ENCODE results near the gene TRIM5.
"Not testable (repeated sequence)": the region's sequence is repeated elsewhere in the genome, so short reads cannot be mapped to it uniquely, and the experiment has no call there.

Gene TRIM5

GRCh38 chr11:5684646-5685362 is at the start of gene TRIM5:
TRIM5 (minus strand) TSS chr11:5685074; CDS start chr11:5680177, 4,897 bp downstream.
- Histone ChIP-seq H3K9ac (ENCODE audit: low read length) (peak within 1 kb of the TSS; percentile 85), H3K27ac (ENCODE audit: low read length) (peak within 1 kb of the TSS; percentile 93), H3K36me3 (ENCODE audit: control insufficient read depth, low read depth, low read length) (peaks cover 2% of the 10 kb centered on the region), H3K9me3 (ENCODE audit: control insufficient read depth, low read depth, low read length) (no peaks in the 10 kb centered on the region), H3K27me3 (ENCODE audit: control insufficient read depth, insufficient read depth, low read length) (no peaks in the 10 kb centered on the region), H3K4me1 (ENCODE audit: control insufficient read depth, low read depth, low read length) (peaks cover 11% of the 10 kb centered on the region), H3K4me3 (ENCODE audit: low read length) (peak within 1 kb of the TSS; percentile 70)

- Histone ChIP-seq H3K9ac (ENCODE audit: low read length) (no peak overlapping the region), H3K4me1 (ENCODE audit: control insufficient read depth, low read depth, low read length) (no peaks in the 10 kb centered on the region), H3K4me3 (ENCODE audit: low read length) (no peak overlapping the region), H3K9me3 (ENCODE audit: control insufficient read depth, low read depth, low read length) (no peaks in the 10 kb centered on the region), H3K36me3 (ENCODE audit: control insufficient read depth, low read depth, low read length) (no peaks in the 10 kb centered on the region), H3K27me3 (ENCODE audit: control insufficient read depth, insufficient read depth, low read length) (no peaks in the 10 kb centered on the region), H3K27ac (ENCODE audit: low read length) (no peak overlapping the region)
Observed at GRCh38 chr11:5727691-5728090, 42.8 kb upstream of the TRIM5 start.

GRCh38 chr11:5726351-5726750 is 41.5 kb upstream of the TRIM5 start:
- Histone ChIP-seq H3K9me3 (ENCODE audit: control insufficient read depth, low read depth, low read length) (no peaks in the 10 kb centered on the region), H3K9ac (ENCODE audit: low read length) (no peak overlapping the region), H3K36me3 (ENCODE audit: control insufficient read depth, low read depth, low read length) (no peaks in the 10 kb centered on the region), H3K4me1 (ENCODE audit: control insufficient read depth, low read depth, low read length) (no peaks in the 10 kb centered on the region), H3K27me3 (ENCODE audit: control insufficient read depth, insufficient read depth, low read length) (no peaks in the 10 kb centered on the region), H3K4me3 (ENCODE audit: low read length) (no peak overlapping the region), H3K27ac (ENCODE audit: low read length) (no peak overlapping the region)

- no peaks in the 10 kb centered on the region for H3K27me3 ChIP-seq (ENCODE audit: control insufficient read depth, insufficient read depth, low read length)
- no peaks in the 10 kb centered on the region for H3K36me3 ChIP-seq (ENCODE audit: control insufficient read depth, low read depth, low read length)
- H3K27ac ChIP-seq (ENCODE audit: low read length) = no peak overlapping the region
- no peak overlapping the region for H3K4me3 ChIP-seq (ENCODE audit: low read length)
- no peaks in the 10 kb centered on the region for H3K9me3 ChIP-seq (ENCODE audit: control insufficient read depth, low read depth, low read length)
- no peaks in the 10 kb centered on the region for H3K4me1 ChIP-seq (ENCODE audit: control insufficient read depth, low read depth, low read length)
- no peak overlapping the region for H3K9ac ChIP-seq (ENCODE audit: low read length)
Observed at GRCh38 chr11:5722622-5723021, 37.7 kb upstream of the TRIM5 start.

GRCh38 chr11:5719703-5720495 is 35.0 kb upstream of the TRIM5 start:
- Histone ChIP-seq H3K4me3 (ENCODE audit: low read length) (no peak overlapping the region), H3K4me1 (ENCODE audit: control insufficient read depth, low read depth, low read length) (no peaks in the 10 kb centered on the region), H3K27me3 (ENCODE audit: control insufficient read depth, insufficient read depth, low read length) (no peaks in the 10 kb centered on the region), H3K36me3 (ENCODE audit: control insufficient read depth, low read depth, low read length) (no peaks in the 10 kb centered on the region), H3K9me3 (ENCODE audit: control insufficient read depth, low read depth, low read length) (no peaks in the 10 kb centered on the region), H3K9ac (ENCODE audit: low read length) (no peak overlapping the region), H3K27ac (ENCODE audit: low read length) (no peak overlapping the region)

- H3K27me3 ChIP-seq (ENCODE audit: control insufficient read depth, insufficient read depth, low read length); H3K9me3 ChIP-seq (ENCODE audit: control insufficient read depth, low read depth, low read length); H3K27ac ChIP-seq (ENCODE audit: low read length): not testable (repeated sequence)
Observed at GRCh38 chr11:5716518-5716917, 31.6 kb upstream of the TRIM5 start.

GRCh38 chr11:5713695-5714094 is 28.8 kb upstream of the TRIM5 start:
- Histone ChIP-seq H3K9ac (ENCODE audit: low read length) (no peak overlapping the region), H3K27ac (ENCODE audit: low read length) (no peak overlapping the region), H3K4me3 (ENCODE audit: low read length) (no peak overlapping the region), H3K4me1 (ENCODE audit: control insufficient read depth, low read depth, low read length) (no peaks in the 10 kb centered on the region), H3K36me3 (ENCODE audit: control insufficient read depth, low read depth, low read length) (peaks cover 11% of the 10 kb centered on the region), H3K9me3 (ENCODE audit: control insufficient read depth, low read depth, low read length) (no peaks in the 10 kb centered on the region), H3K27me3 (ENCODE audit: control insufficient read depth, insufficient read depth, low read length) (no peaks in the 10 kb centered on the region)

More at GRCh38 chr11:5716518-5716917, 31.6 kb upstream of the TRIM5 start:
- not testable (repeated sequence) for H3K9ac ChIP-seq (ENCODE audit: low read length); H3K4me3 ChIP-seq (ENCODE audit: low read length); H3K4me1 ChIP-seq (ENCODE audit: control insufficient read depth, low read depth, low read length); H3K36me3 ChIP-seq (ENCODE audit: control insufficient read depth, low read depth, low read length)

GRCh38 chr11:5712507-5712906 is 27.6 kb upstream of the TRIM5 start:
- peaks cover 12% of the 10 kb centered on the region for H3K36me3 ChIP-seq (ENCODE audit: control insufficient read depth, low read depth, low read length)
- H3K4me1 ChIP-seq (ENCODE audit: control insufficient read depth, low read depth, low read length) = no peaks in the 10 kb centered on the region
- no peaks in the 10 kb centered on the region for H3K9me3 ChIP-seq (ENCODE audit: control insufficient read depth, low read depth, low read length)
- H3K27me3 ChIP-seq (ENCODE audit: control insufficient read depth, insufficient read depth, low read length) = no peaks in the 10 kb centered on the region
- no peak overlapping the region for H3K4me3 ChIP-seq (ENCODE audit: low read length)
- no peak overlapping the region for H3K9ac ChIP-seq (ENCODE audit: low read length)
- H3K27ac ChIP-seq (ENCODE audit: low read length) = no peak overlapping the region

- Histone ChIP-seq H3K27me3 (ENCODE audit: control insufficient read depth, insufficient read depth, low read length) (no peaks in the 10 kb centered on the region), H3K4me1 (ENCODE audit: control insufficient read depth, low read depth, low read length) (no peaks in the 10 kb centered on the region), H3K4me3 (ENCODE audit: low read length) (no peak overlapping the region), H3K9ac (ENCODE audit: low read length) (no peak overlapping the region), H3K36me3 (ENCODE audit: control insufficient read depth, low read depth, low read length) (peaks cover 27% of the 10 kb centered on the region), H3K27ac (ENCODE audit: low read length) (no peak overlapping the region), H3K9me3 (ENCODE audit: control insufficient read depth, low read depth, low read length) (no peaks in the 10 kb centered on the region)
Observed at GRCh38 chr11:5705688-5706087, 20.8 kb upstream of the TRIM5 start.

GRCh38 chr11:5703741-5704536 is 19.1 kb upstream of the TRIM5 start:
- Histone ChIP-seq H3K27me3 (ENCODE audit: control insufficient read depth, insufficient read depth, low read length) (no peaks in the 10 kb centered on the region), H3K36me3 (ENCODE audit: control insufficient read depth, low read depth, low read length) (peaks cover 19% of the 10 kb centered on the region)

GRCh38 chr11:5701055-5701577 is 16.2 kb upstream of the TRIM5 start:
- no peaks in the 10 kb centered on the region for H3K9me3 ChIP-seq (ENCODE audit: control insufficient read depth, low read depth, low read length)
- H3K36me3 ChIP-seq (ENCODE audit: control insufficient read depth, low read depth, low read length) = peaks cover 25% of the 10 kb centered on the region
- H3K4me1 ChIP-seq (ENCODE audit: control insufficient read depth, low read depth, low read length) = no peaks in the 10 kb centered on the region
- no peak overlapping the region for H3K9ac ChIP-seq (ENCODE audit: low read length)
- no peaks in the 10 kb centered on the region for H3K27me3 ChIP-seq (ENCODE audit: control insufficient read depth, insufficient read depth, low read length)
- no peak overlapping the region for H3K27ac ChIP-seq (ENCODE audit: low read length)
- no peak overlapping the region for H3K4me3 ChIP-seq (ENCODE audit: low read length)

More at GRCh38 chr11:5703741-5704536, 19.1 kb upstream of the TRIM5 start:
- H3K9me3 ChIP-seq (ENCODE audit: control insufficient read depth, low read depth, low read length) = no peaks in the 10 kb centered on the region
- H3K4me1 ChIP-seq (ENCODE audit: control insufficient read depth, low read depth, low read length) = no peaks in the 10 kb centered on the region
- no peak overlapping the region for H3K9ac ChIP-seq (ENCODE audit: low read length)
- H3K4me3 ChIP-seq (ENCODE audit: low read length) = no peak overlapping the region
- H3K27ac ChIP-seq (ENCODE audit: low read length) = no peak overlapping the region
